ENCODE results near the gene DSN1.

GRCh38 chr20:36732456-36732855 is 41.1 kb downstream of the DSN1 start:
- TF ChIP-seq POLR2A (IDR thresholded peaks at IDR 0.05; ENCODE audit: borderline replicate concordance, extremely low read depth, insufficient read depth, insufficient read length) (no peak), ZBTB33 (IDR thresholded peaks at IDR 0.05; ENCODE audit: extremely low read depth, insufficient replicate concordance, low read length) (no peak), CTCF (IDR thresholded peaks at IDR 0.05 in 2 of 3, conservative IDR thresholded peaks at IDR 0.05 in 1 of 3; ENCODE audit: borderline replicate concordance in 1 of 3, insufficient read depth in 1 of 3, low read depth in 2 of 3, low read length in 2 of 3) (no peak), EZH2 (IDR thresholded peaks at IDR 0.05) (no peak)
